ENCODE data around the gene BATF3.

DNA sequence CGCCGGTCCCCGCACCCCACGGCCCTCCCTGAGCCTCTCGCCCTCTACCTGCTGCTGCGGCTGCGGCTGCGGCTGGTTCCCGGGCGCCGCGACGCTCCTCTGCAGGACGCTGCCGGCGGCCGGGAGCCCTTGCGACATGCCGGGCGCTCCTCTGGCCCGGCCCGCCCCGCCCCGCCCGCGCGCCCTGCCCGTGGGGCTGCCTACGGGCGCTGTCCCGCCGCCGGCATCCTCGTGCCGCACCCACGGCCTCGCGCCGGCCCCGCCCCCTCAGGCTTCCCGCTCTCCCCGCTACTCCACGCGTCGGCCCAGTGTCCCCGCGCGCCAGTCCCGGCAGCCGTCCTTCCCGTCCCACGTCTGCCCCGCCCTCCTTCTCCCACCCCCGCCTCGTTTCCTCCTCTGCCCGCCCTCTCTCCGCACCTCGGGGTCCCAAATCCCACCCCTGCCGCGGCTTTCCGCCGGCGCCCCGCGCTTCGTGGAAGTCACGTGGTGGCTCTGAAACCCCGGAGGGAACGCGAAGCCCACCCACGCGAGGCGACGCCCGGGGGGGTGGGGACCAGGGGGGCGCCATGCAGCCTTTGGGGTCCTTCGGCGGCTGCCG, at the start of gene BATF3:
- TF ChIP-seq, protein P1, sequence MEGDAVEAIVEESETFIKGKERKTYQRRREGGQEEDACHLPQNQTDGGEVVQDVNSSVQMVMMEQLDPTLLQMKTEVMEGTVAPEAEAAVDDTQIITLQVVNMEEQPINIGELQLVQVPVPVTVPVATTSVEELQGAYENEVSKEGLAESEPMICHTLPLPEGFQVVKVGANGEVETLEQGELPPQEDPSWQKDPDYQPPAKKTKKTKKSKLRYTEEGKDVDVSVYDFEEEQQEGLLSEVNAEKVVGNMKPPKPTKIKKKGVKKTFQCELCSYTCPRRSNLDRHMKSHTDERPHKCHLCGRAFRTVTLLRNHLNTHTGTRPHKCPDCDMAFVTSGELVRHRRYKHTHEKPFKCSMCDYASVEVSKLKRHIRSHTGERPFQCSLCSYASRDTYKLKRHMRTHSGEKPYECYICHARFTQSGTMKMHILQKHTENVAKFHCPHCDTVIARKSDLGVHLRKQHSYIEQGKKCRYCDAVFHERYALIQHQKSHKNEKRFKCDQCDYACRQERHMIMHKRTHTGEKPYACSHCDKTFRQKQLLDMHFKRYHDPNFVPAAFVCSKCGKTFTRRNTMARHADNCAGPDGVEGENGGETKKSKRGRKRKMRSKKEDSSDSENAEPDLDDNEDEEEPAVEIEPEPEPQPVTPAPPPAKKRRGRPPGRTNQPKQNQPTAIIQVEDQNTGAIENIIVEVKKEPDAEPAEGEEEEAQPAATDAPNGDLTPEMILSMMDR (conservative IDR thresholded peaks at IDR 0.05; ENCODE audit: low read length), result no peak
- TF ChIP-seq EZH2phosphoT487 (IDR thresholded peaks at IDR 0.05; ENCODE audit: borderline replicate concordance, low read depth, low read length), result no peak

Data from OCI-LY7 (cell line).